Activated T-helper 2 cell treated with anti-CD3 and anti-CD28 coated beads, Interferon-gamma antibody, Interleukin-2, Interleukin-4, amounts not matched to agents 10 μg/mL and 5 μg/mL and 100 μg/mL, durations not matched to agents 14 hours and 24 hours and 36 hours (primary cell): ENCODE results near the gene SRP19. TPM values are rescaled to one million over a fixed set of nuclear protein-coding genes. Genes with fewer than 3 reads are reported as not detected.
"Not testable (repeated sequence)": the region's sequence is repeated elsewhere in the genome, so short reads cannot be mapped to it uniquely, and the experiment has no call there.

Experiments used
- DNase-seq: peaks from one replicate; pipeline ENCODE4 v3.0.0; 2021; ENCODE audit warnings: low spot score
- H3K27ac Mint-ChIP-seq: one replicate; pipeline ENCODE4 v1.8.0; 2021; ENCODE audit warnings: mixed read lengths
- H3K27me3 Mint-ChIP-seq: one replicate; pipeline ENCODE4 v1.8.0; 2021; ENCODE audit warnings: low read depth, mixed read lengths
- H3K36me3 Mint-ChIP-seq: one replicate; pipeline ENCODE4 v1.8.0; 2021; ENCODE audit warnings: low read depth, mixed read lengths
- H3K4me1 Mint-ChIP-seq: one replicate; pipeline ENCODE4 v1.8.0; 2021; ENCODE audit warnings: low read depth, mixed read lengths
- H3K4me3 Mint-ChIP-seq: one replicate; pipeline ENCODE4 v1.8.0; 2021; ENCODE audit warnings: low read depth, mild to moderate bottlenecking, moderate library complexity, mixed read lengths
- H3K9me3 Mint-ChIP-seq: one replicate; pipeline ENCODE4 v1.8.0; 2021; ENCODE audit warnings: mixed read lengths
- intact Hi-C: fragments of 100-400 bp; cut with micrococcal nuclease; formaldehyde crosslinking; loops from one replicate; pipeline ENCODE4 v1.15.1; 2023
- total RNA-seq: library from RNA; stranded (reverse); gene quantifications from 2 replicates; pipeline ENCODE4 v1.2.3, GENCODE V29; 2022

The SRP19 gene
- total RNA-seq, 1 donor from 2014 or later, result 66.3 TPM

GRCh38 chr5:112878760-112879159 lies 17.7 kb downstream of the SRP19 start:
- Mint-ChIP-seq H3K4me1 (peaks cover 35% of the 10 kb centered on the region), H3K27ac (peak overlapping the region; percentile 71), H3K36me3 (peaks cover 45% of the 10 kb centered on the region)

GRCh38 chr5:112880219-112880964 lies 19.3 kb downstream of the SRP19 start:
- Mint-ChIP-seq H3K9me3 (no peaks in the 10 kb centered on the region), H3K4me1 (peaks cover 27% of the 10 kb centered on the region), H3K36me3 (peaks cover 41% of the 10 kb centered on the region), H3K27ac (peak overlapping the region; percentile 40), H3K4me3 (no peak overlapping the region), H3K27me3 (no peaks in the 10 kb centered on the region)
- no peak for DNase-seq
- intact Hi-C loops, result no loop called here

More at GRCh38 chr5:112878760-112879159, 17.7 kb downstream of the SRP19 start:
- intact Hi-C loops, result loop anchor here (2.0 to 5.0 kb wide), 3 partner anchors 18 to 84 kb away; partner anchors contain the start of genes REEP5 and SRP19
- H3K4me3 Mint-ChIP-seq, result peak overlapping the region; percentile 9
- H3K9me3 Mint-ChIP-seq, result no peaks in the 10 kb centered on the region
- peak; percentile 54 for DNase-seq
- no peaks in the 10 kb centered on the region for H3K27me3 Mint-ChIP-seq

- intact Hi-C loops, result no loop called here
- H3K9me3 Mint-ChIP-seq, result no peaks in the 10 kb centered on the region
- H3K4me3 Mint-ChIP-seq, result no peak overlapping the region
- no peak overlapping the region for H3K27ac Mint-ChIP-seq
- DNase-seq, result no peak
- no peaks in the 10 kb centered on the region for H3K27me3 Mint-ChIP-seq
- peaks cover 52% of the 10 kb centered on the region for H3K36me3 Mint-ChIP-seq
- peaks cover 36% of the 10 kb centered on the region for H3K4me1 Mint-ChIP-seq
Measured at GRCh38 chr5:112883192-112883591, 22.1 kb downstream of the SRP19 start.

GRCh38 chr5:112885001-112885400 lies 23.9 kb downstream of the SRP19 start:
- intact Hi-C loops, result no loop called here
- H3K27ac Mint-ChIP-seq, result no peak overlapping the region
- no peak for DNase-seq
- H3K4me3 Mint-ChIP-seq, result no peak overlapping the region
- peaks cover 34% of the 10 kb centered on the region for H3K4me1 Mint-ChIP-seq
- peaks cover 53% of the 10 kb centered on the region for H3K36me3 Mint-ChIP-seq
- peaks cover 6% of the 10 kb centered on the region for H3K9me3 Mint-ChIP-seq
- no peaks in the 10 kb centered on the region for H3K27me3 Mint-ChIP-seq

- peaks cover 29% of the 10 kb centered on the region for H3K4me1 Mint-ChIP-seq
- no peak for DNase-seq
- peaks cover 6% of the 10 kb centered on the region for H3K9me3 Mint-ChIP-seq
- H3K4me3 Mint-ChIP-seq, result no peak overlapping the region
- intact Hi-C loops, result no loop called here
- H3K27ac Mint-ChIP-seq, result peak overlapping the region; percentile 52
- H3K27me3 Mint-ChIP-seq, result no peaks in the 10 kb centered on the region
- peaks cover 57% of the 10 kb centered on the region for H3K36me3 Mint-ChIP-seq
Measured at GRCh38 chr5:112886975-112887374, 25.9 kb downstream of the SRP19 start.

GRCh38 chr5:112892066-112892465 lies 31.0 kb downstream of the SRP19 start:
- H3K27ac Mint-ChIP-seq, DNase-seq, H3K4me3 Mint-ChIP-seq, H3K27me3 Mint-ChIP-seq, intact Hi-C loops, H3K9me3 Mint-ChIP-seq: not testable (repeated sequence)
- peaks cover 22% of the 10 kb centered on the region for H3K4me1 Mint-ChIP-seq
- H3K36me3 Mint-ChIP-seq, result peaks cover 66% of the 10 kb centered on the region

GRCh38 chr5:112892776-112893175 lies 31.7 kb downstream of the SRP19 start:
- Mint-ChIP-seq H3K27me3 (no peaks in the 10 kb centered on the region), H3K9me3 (peaks cover 6% of the 10 kb centered on the region), H3K4me3 (no peak overlapping the region), H3K4me1 (peaks cover 17% of the 10 kb centered on the region), H3K27ac (no peak overlapping the region), H3K36me3 (peaks cover 67% of the 10 kb centered on the region)
- intact Hi-C loops, result no loop called here
- no peak for DNase-seq

- Mint-ChIP-seq H3K4me1 (peaks cover 7% of the 10 kb centered on the region), H3K36me3 (peaks cover 71% of the 10 kb centered on the region), H3K4me3 (no peak overlapping the region), H3K9me3 (no peaks in the 10 kb centered on the region), H3K27ac (no peak overlapping the region), H3K27me3 (no peaks in the 10 kb centered on the region)
- intact Hi-C loops, result no loop called here
- DNase-seq, result no peak
Measured at GRCh38 chr5:112895682-112896081, 34.6 kb downstream of the SRP19 start.

GRCh38 chr5:112902561-112902960 lies 41.5 kb downstream of the SRP19 start:
- DNase-seq, result no peak
- H3K9me3 Mint-ChIP-seq, result no peaks in the 10 kb centered on the region
- H3K4me1 Mint-ChIP-seq, result peaks cover 12% of the 10 kb centered on the region
- H3K27ac Mint-ChIP-seq, result no peak overlapping the region
- no peaks in the 10 kb centered on the region for H3K27me3 Mint-ChIP-seq
- intact Hi-C loops, result no loop called here
- H3K4me3 Mint-ChIP-seq, result no peak overlapping the region
- H3K36me3 Mint-ChIP-seq, result peaks cover 64% of the 10 kb centered on the region

GRCh38 chr5:112904996-112905395 lies 43.9 kb downstream of the SRP19 start:
- H3K4me3 Mint-ChIP-seq, H3K27me3 Mint-ChIP-seq, H3K9me3 Mint-ChIP-seq, H3K27ac Mint-ChIP-seq, intact Hi-C loops, DNase-seq: not testable (repeated sequence)
- H3K4me1 Mint-ChIP-seq, result peaks cover 17% of the 10 kb centered on the region
- peaks cover 62% of the 10 kb centered on the region for H3K36me3 Mint-ChIP-seq

- H3K36me3 Mint-ChIP-seq, result peaks cover 64% of the 10 kb centered on the region
- H3K27ac Mint-ChIP-seq, result no peak overlapping the region
- H3K27me3 Mint-ChIP-seq, result no peaks in the 10 kb centered on the region
- peaks cover 21% of the 10 kb centered on the region for H3K4me1 Mint-ChIP-seq
- no peak for DNase-seq
- no peaks in the 10 kb centered on the region for H3K9me3 Mint-ChIP-seq
- intact Hi-C loops, result no loop called here
- H3K4me3 Mint-ChIP-seq, result no peak overlapping the region
Measured at GRCh38 chr5:112906637-112907036, 45.5 kb downstream of the SRP19 start.

GRCh38 chr5:112907166-112907631 lies 46.1 kb downstream of the SRP19 start:
- DNase-seq, result no peak
- Mint-ChIP-seq H3K27ac (peak overlapping the region; percentile 17), H3K4me1 (peaks cover 25% of the 10 kb centered on the region), H3K27me3 (no peaks in the 10 kb centered on the region), H3K9me3 (no peaks in the 10 kb centered on the region), H3K36me3 (peaks cover 62% of the 10 kb centered on the region), H3K4me3 (no peak overlapping the region)
- intact Hi-C loops, result no loop called here

- intact Hi-C loops, result no loop called here
- Mint-ChIP-seq H3K9me3 (no peaks in the 10 kb centered on the region), H3K27me3 (no peaks in the 10 kb centered on the region), H3K4me3 (no peak overlapping the region), H3K36me3 (peaks cover 62% of the 10 kb centered on the region), H3K27ac (no peak overlapping the region), H3K4me1 (peaks cover 25% of the 10 kb centered on the region)
- DNase-seq, result no peak
Measured at GRCh38 chr5:112908854-112909253, 47.8 kb downstream of the SRP19 start.
